Muscle layer of colon (tissue), 2 donors: Measurements from ENCODE around the gene TMEM8B.

ENCODE experiments used
- H3K27ac ChIP-seq: one replicate; pipeline ENCODE4 v1.7.0; 2013; ENCODE audit warnings: low read depth, mild to moderate bottlenecking, low read length, moderate library complexity
- H3K27me3 ChIP-seq, 2 donors: one replicate each; pipeline ENCODE4 v1.7.0; 2013; ENCODE audit warnings: low read length in 2 of 2, mild to moderate bottlenecking in 2 of 2; ENCODE audit not compliant: insufficient read depth in 2 of 2, control insufficient read depth in 1 of 2
- H3K36me3 ChIP-seq: one replicate; pipeline ENCODE4 v1.7.0; 2013; ENCODE audit warnings: mild to moderate bottlenecking, low read length; ENCODE audit not compliant: insufficient read depth
- H3K4me1 ChIP-seq: one replicate; pipeline ENCODE4 v1.7.0; 2013; ENCODE audit warnings: mild to moderate bottlenecking, low read length; ENCODE audit not compliant: insufficient read depth
- H3K4me3 ChIP-seq, 2 donors: one replicate each; pipeline ENCODE4 v1.7.0; 2013; ENCODE audit warnings: low read length in 2 of 2, low read depth in 1 of 2, mild to moderate bottlenecking in 1 of 2, moderate library complexity in 1 of 2
- H3K9ac ChIP-seq: one replicate; pipeline ENCODE4 v1.7.0; 2013; ENCODE audit warnings: low read length
- H3K9me3 ChIP-seq: one replicate; pipeline ENCODE4 v1.7.0; 2013; ENCODE audit warnings: mild to moderate bottlenecking, low read length
- donor health status: abdominal sarcoma.
- donor health status: Adenocarcinoma of cecum.

Gene TMEM8B

GRCh38 chr9:35812025-35812602, 16.9 kb upstream of the TMEM8B start, which contains the start of gene SPAG8:
Gene SPAG8, minus strand, starts transcription at chr9:35812262. Its CDS starts 115 bp downstream, at chr9:35812147.
- H3K9ac ChIP-seq: peak within 1 kb of the TSS; percentile 55
- H3K4me3 ChIP-seq: peak within 1 kb of the TSS; percentile 10 to 81
- H3K27ac ChIP-seq: peak within 1 kb of the TSS; percentile 28
- H3K27me3 ChIP-seq: no peaks in the 10 kb centered on the region
- H3K36me3 ChIP-seq: peaks cover 30% of the 10 kb centered on the region
- peaks cover 30% of the 10 kb centered on the region for H3K4me1 ChIP-seq
- no peaks in the 10 kb centered on the region for H3K9me3 ChIP-seq

DNA sequence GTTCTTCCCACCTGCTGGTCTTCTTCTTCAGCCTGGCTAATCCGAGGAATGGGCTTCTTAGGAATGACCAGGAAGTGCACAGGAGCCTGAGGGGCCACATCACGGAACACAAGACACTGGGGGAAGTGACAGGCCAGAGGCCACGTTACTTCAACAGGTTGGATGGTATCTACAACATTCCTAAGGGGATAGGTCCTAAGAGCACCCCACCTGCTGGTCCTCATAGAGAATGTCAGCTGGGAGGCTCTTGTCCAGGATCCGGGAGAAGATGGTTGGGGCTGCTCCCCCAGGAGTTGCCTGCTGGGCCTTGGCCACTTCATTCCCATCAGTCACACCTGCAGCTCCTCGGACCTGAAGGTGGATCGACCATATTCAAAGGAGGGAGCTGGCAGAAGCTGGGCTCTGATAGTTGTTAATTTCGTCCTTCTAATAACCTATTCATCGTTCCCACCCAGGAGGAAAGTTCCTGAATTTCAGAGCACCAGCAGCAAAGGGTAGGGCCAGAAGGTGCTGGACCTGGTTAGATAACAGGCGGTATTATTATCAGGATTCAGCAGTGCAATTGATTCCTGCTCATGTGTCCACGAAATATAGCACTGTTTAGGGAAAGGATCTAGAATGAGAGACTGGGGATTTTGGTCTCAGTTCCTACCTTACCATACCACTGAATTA, 15.5 kb upstream of the TMEM8B start:
- peak overlapping the region; percentile 93 for H3K27ac ChIP-seq
- peaks cover 30% of the 10 kb centered on the region for H3K4me1 ChIP-seq
- no peaks in the 10 kb centered on the region for H3K27me3 ChIP-seq
- H3K36me3 ChIP-seq: peaks cover 16% of the 10 kb centered on the region
- H3K9me3 ChIP-seq: no peaks in the 10 kb centered on the region
- peak overlapping the region in 1 of 2 donors; percentile 19 for H3K4me3 ChIP-seq
- H3K9ac ChIP-seq: peak overlapping the region; percentile 57

DNA sequence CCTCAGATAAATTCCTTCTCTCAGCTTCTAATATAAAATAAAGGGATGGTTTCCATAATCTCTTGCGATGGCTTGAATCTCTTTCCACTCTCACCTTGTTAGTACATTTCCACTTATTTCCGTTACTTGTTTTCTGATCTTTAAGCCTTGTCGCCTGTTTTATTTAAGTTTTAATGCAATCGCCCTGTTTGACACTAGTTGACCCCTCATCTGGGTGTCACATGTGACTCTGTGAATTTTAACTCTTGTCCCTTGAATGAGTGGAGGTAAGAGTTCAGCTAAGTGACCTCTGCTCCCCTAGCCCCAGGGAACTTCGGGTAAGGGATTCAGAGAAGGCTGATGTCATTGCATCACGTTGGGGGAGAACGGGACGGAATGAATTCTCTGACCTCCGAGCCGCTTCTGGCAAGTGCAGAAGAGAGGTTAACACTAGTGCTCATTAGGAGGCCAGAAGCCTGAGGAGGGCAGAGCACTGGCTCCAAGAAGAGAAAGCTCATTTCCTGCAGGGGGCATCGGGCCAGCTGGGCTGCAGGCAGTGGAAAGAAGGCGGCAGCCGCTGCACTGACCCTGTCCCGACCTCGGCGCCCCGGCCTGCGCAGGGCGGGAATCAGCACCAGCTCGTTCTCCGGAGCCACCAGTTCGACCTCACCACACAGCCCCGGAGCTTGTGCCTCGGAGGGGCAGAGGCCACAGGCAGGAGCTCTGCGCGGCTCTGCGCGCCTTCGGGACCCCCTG, 14.8 kb upstream of the TMEM8B start:
- Histone ChIP-seq H3K9ac (peak overlapping the region; percentile 57), H3K4me1 (peaks cover 30% of the 10 kb centered on the region), H3K27me3 (no peaks in the 10 kb centered on the region), H3K36me3 (peaks cover 9% of the 10 kb centered on the region), H3K9me3 (no peaks in the 10 kb centered on the region), H3K27ac (peak overlapping the region; percentile 93), H3K4me3 (peak overlapping the region; percentile 76 to 82)

DNA sequence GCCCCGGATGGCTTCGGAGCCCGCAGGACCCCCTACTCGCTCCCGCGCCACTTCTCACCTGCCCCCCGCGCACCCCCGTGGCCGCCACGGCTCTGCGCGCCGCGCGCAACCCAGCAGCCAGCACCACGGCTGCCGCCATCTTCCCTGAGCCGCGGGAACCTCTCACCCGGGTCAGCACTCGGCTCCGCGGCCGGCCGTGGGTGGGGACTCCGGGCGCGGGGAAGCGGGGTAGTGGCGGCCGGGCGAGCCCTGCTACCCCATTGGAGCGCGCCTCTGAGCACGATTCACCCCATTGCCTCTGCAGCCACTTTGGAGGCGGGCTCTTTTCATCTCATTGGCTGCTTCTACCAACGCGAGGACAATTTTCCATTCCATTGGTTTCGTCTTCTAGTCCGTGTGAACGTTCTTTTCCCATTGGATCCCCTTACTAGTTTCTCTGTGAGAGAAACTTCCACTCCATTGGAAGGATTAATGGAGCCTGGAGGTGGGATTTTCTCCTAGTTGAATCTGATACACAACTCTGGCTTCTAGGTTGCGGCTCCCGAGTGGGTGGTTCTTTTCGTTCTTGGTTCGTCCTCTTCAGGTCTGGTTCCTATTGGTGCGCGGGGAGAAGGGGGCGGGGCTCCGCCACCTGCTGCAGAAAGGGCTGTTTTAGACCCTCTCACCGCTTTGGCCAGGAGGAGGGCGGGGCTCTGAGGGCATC, 14.0 kb upstream of the TMEM8B start, which contains the start of gene HINT2:
Gene HINT2, minus strand, starts transcription at position 202 of the 703 bp plus-strand sequence. Its CDS starts 63 bp downstream, at position 139.
- H3K9ac ChIP-seq: peak within 1 kb of the TSS; percentile 57
- peak within 1 kb of the TSS; percentile 82 to 84 for H3K4me3 ChIP-seq
- H3K27ac ChIP-seq: peak within 1 kb of the TSS; percentile 93
- peaks cover 3% of the 10 kb centered on the region for H3K36me3 ChIP-seq
- H3K4me1 ChIP-seq: peaks cover 30% of the 10 kb centered on the region
- no peaks in the 10 kb centered on the region for H3K27me3 ChIP-seq
- no peaks in the 10 kb centered on the region for H3K9me3 ChIP-seq

- H3K4me1 ChIP-seq: peaks cover 21% of the 10 kb centered on the region
- H3K27ac ChIP-seq: no peak overlapping the region
- no peaks in the 10 kb centered on the region for H3K9me3 ChIP-seq
- no peaks in the 10 kb centered on the region for H3K27me3 ChIP-seq
- no peak overlapping the region for H3K9ac ChIP-seq
- no peak overlapping the region for H3K4me3 ChIP-seq
- no peaks in the 10 kb centered on the region for H3K36me3 ChIP-seq
Measured at GRCh38 chr9:35816708-35817107, 12.3 kb upstream of the TMEM8B start.

DNA sequence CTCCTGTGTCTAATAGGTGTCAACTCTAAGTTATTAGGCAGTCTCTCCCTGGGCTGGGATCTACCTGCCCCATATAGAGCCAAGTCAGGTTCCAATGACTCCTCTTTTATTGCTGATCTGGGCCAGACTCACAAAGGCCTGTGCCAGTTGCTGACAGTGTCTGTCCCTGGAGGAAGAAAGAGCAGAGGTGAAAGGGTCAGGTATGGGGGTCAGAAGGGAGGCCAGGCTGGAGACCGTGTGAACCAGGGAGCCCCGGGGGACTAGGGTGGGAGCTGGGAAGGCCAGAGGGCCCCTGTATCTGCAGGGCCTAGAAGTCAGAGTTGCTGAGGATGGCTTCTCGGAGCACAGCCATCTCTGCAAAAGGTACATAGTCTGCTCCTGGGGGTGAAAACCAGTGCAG, 10.7 kb upstream of the TMEM8B start:
- H3K36me3 ChIP-seq: no peaks in the 10 kb centered on the region
- no peak overlapping the region for H3K9ac ChIP-seq
- no peaks in the 10 kb centered on the region for H3K9me3 ChIP-seq
- H3K27ac ChIP-seq: no peak overlapping the region
- no peak overlapping the region for H3K4me3 ChIP-seq
- H3K4me1 ChIP-seq: peaks cover 10% of the 10 kb centered on the region
- no peaks in the 10 kb centered on the region for H3K27me3 ChIP-seq

GRCh38 chr9:35820076-35820475, 9.0 kb upstream of the TMEM8B start:
- Histone ChIP-seq H3K9ac (no peak overlapping the region), H3K27me3 (no peaks in the 10 kb centered on the region), H3K9me3 (no peaks in the 10 kb centered on the region), H3K4me1 (no peaks in the 10 kb centered on the region), H3K4me3 (no peak overlapping the region), H3K36me3 (no peaks in the 10 kb centered on the region), H3K27ac (no peak overlapping the region)

DNA sequence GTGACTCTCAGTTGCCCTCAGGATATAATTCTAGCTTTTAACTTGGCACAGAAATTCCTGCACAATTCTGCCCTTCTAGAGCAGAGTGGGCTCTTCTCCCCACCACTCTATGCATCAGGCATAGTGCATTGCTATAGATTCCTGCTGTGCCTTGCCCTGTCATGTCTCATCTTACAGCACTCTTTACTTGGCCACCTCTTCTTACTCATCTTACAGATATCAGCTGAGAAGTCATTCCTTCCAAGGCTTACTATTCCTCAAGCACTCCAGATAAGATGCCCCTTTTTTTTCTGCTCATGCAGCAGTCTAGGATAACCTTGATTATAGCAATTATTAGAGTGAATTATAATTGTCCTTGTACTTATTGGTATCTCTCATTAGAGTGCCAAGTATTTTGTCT, 6.1 kb upstream of the TMEM8B start:
- no peak overlapping the region for H3K9ac ChIP-seq
- H3K4me3 ChIP-seq: no peak overlapping the region
- no peaks in the 10 kb centered on the region for H3K4me1 ChIP-seq
- no peaks in the 10 kb centered on the region for H3K36me3 ChIP-seq
- no peak overlapping the region for H3K27ac ChIP-seq
- no peaks in the 10 kb centered on the region for H3K9me3 ChIP-seq
- no peaks in the 10 kb centered on the region for H3K27me3 ChIP-seq

GRCh38 chr9:35826071-35826701, 2.8 kb upstream of the TMEM8B start:
- no peak overlapping the region for H3K27ac ChIP-seq
- no peaks in the 10 kb centered on the region for H3K9me3 ChIP-seq
- H3K4me1 ChIP-seq: peaks cover 22% of the 10 kb centered on the region
- H3K27me3 ChIP-seq: no peaks in the 10 kb centered on the region
- no peak overlapping the region for H3K4me3 ChIP-seq
- no peaks in the 10 kb centered on the region for H3K36me3 ChIP-seq
- no peak overlapping the region for H3K9ac ChIP-seq

- Histone ChIP-seq H3K36me3 (no peaks in the 10 kb centered on the region), H3K27ac (no peak overlapping the region), H3K27me3 (no peaks in the 10 kb centered on the region), H3K4me1 (peaks cover 28% of the 10 kb centered on the region), H3K4me3 (no peak overlapping the region), H3K9me3 (no peaks in the 10 kb centered on the region), H3K9ac (no peak overlapping the region)
Measured at GRCh38 chr9:35827486-35827885, 1.5 kb upstream of the TMEM8B start.

GRCh38 chr9:35828716-35829083, 328 bp upstream of the TMEM8B start, which contains the start of gene FAM221B:
Gene FAM221B, minus strand, starts transcription at chr9:35828732. Its CDS starts 2,571 bp downstream, at chr9:35826161.
- Histone ChIP-seq H3K9ac (peak within 1 kb of the TSS; percentile 84), H3K4me3 (peak within 1 kb of the TSS; percentile 43 to 82), H3K4me1 (peaks cover 36% of the 10 kb centered on the region), H3K36me3 (no peaks in the 10 kb centered on the region), H3K27me3 (no peaks in the 10 kb centered on the region), H3K27ac (peak within 1 kb of the TSS; percentile 66), H3K9me3 (no peaks in the 10 kb centered on the region)
